Effector memory CD8-positive, alpha-beta T cell (primary cell): ENCODE results near the gene TARBP2.

ENCODE experiments used
- ATAC-seq: fragments of 150-1000 bp; cut with Tn5 transposase; replicated peaks from 2 replicates; pipeline ENCODE4 v1.10.0; 2021; ENCODE audit warnings: mild to moderate bottlenecking, moderate library complexity
- DNase-seq, 3 experiments: peaks; one replicate each; pipeline ENCODE4 v3.0.0; 2021
- H3K27ac Mint-ChIP-seq, 2 donors: one replicate each; pipeline ENCODE4 v1.8.0; 2022; ENCODE audit warnings: mild to moderate bottlenecking in 2 of 2, mixed read lengths in 2 of 2, moderate library complexity in 2 of 2
- H3K27me3 Mint-ChIP-seq, 2 donors: one replicate each; pipeline ENCODE4 v1.8.0; 2022; ENCODE audit warnings: mixed read lengths in 2 of 2
- H3K36me3 Mint-ChIP-seq: one replicate; pipeline ENCODE4 v1.8.0; 2022; ENCODE audit warnings: mild to moderate bottlenecking, moderate library complexity, mixed read lengths; ENCODE audit not compliant: insufficient read depth
- H3K4me1 Mint-ChIP-seq, 2 donors: one replicate each; pipeline ENCODE4 v1.8.0; 2022; ENCODE audit warnings: low read depth in 2 of 2, mixed read lengths in 2 of 2
- H3K4me3 Mint-ChIP-seq, 2 donors: one replicate each; pipeline ENCODE4 v1.8.0; 2022; ENCODE audit warnings: mild to moderate bottlenecking in 2 of 2, mixed read lengths in 2 of 2, moderate library complexity in 2 of 2
- H3K9me3 Mint-ChIP-seq, 2 donors: one replicate each; pipeline ENCODE4 v1.8.0; 2022; ENCODE audit warnings: mixed read lengths in 2 of 2

The TARBP2 gene

GRCh38 chr12:53551889-53552291, 50.8 kb downstream of the TARBP2 start:
- Mint-ChIP-seq H3K27me3 (no peaks in the 10 kb centered on the region), H3K9me3 (no peaks in the 10 kb centered on the region), H3K4me1 (no peaks in the 10 kb centered on the region), H3K4me3 (no peak overlapping the region), H3K36me3 (peaks cover 32% of the 10 kb centered on the region), H3K27ac (no peak overlapping the region)
- ATAC-seq (no peak), DNase-seq (no peak)

- Mint-ChIP-seq H3K27me3 (no peaks in the 10 kb centered on the region), H3K9me3 (no peaks in the 10 kb centered on the region), H3K36me3 (peaks cover 25% of the 10 kb centered on the region), H3K4me3 (no peak overlapping the region), H3K27ac (peak overlapping the region in 1 of 2 donors; percentile 44), H3K4me1 (no peaks in the 10 kb centered on the region)
- no peak for DNase-seq
- ATAC-seq, result no peak
Observed at GRCh38 chr12:53552361-53553327, 51.6 kb downstream of the TARBP2 start.
